Large intestine (tissue), 3 donors: ENCODE measurements around the gene SURF6. TPM values are rescaled to one million over a fixed set of nuclear protein-coding genes. Genes with fewer than 3 reads are reported as not detected.
A peak's percentile ranks its signal among the peaks of the same experiment; 100 is the strongest.
"Not testable (repeated sequence)": the region's sequence is repeated elsewhere in the genome, so short reads cannot be mapped to it uniquely, and the experiment has no call there.

Experiments used
- DNase-seq, 2 donors: peaks; one replicate each; pipeline versions ENCODE4 v3.0.0 to v3.0.0-alpha.2; 2013
- H3K27ac ChIP-seq: one replicate; pipeline ENCODE4 v1.5.1; 2013; ENCODE audit warnings: low read length
- H3K27me3 ChIP-seq: 2 replicates; pipeline ENCODE4 v1.6.1; 2013; ENCODE audit warnings: low read length; ENCODE audit not compliant: control insufficient read depth, insufficient read depth
- H3K36me3 ChIP-seq: 2 replicates; pipeline ENCODE4 v1.6.1; 2013; ENCODE audit warnings: low read length; ENCODE audit not compliant: control insufficient read depth, insufficient read depth
- H3K4me1 ChIP-seq: one replicate; pipeline ENCODE4 v1.6.1; 2013; ENCODE audit warnings: low read length; ENCODE audit not compliant: control insufficient read depth, insufficient read depth
- H3K4me3 ChIP-seq: one replicate; pipeline ENCODE4 v1.5.1; 2013; ENCODE audit warnings: low read length
- H3K9me3 ChIP-seq: one replicate; pipeline ENCODE4 v1.6.1; 2013; ENCODE audit warnings: mild to moderate bottlenecking, low read depth, low read length, moderate library complexity; ENCODE audit not compliant: control insufficient read depth
- WGBS: methylation state at CpG from one replicate; pipeline ENCODE4 v1.1.5; 2013; ENCODE audit warnings: low lambda C conversion rate; ENCODE audit not compliant: insufficient coverage; 5-methylcytosine and 5-hydroxymethylcytosine counted together
- polyA plus RNA-seq: library from polyadenylated mRNA; unstranded; fragments of 120-200 nt; gene quantifications from one replicate; pipeline ENCODE4 v1.2.1, GENCODE V29; 2013

The SURF6 gene
- polyA plus RNA-seq, 1 donor = 41.8 TPM

- WGBS = no CpG with 5 or more reads among the region's 2 CpGs
- Histone ChIP-seq H3K27ac (no peak overlapping the region), H3K9me3 (peaks cover 15% of the 10 kb centered on the region), H3K27me3 (no peaks in the 10 kb centered on the region), H3K4me3 (no peak overlapping the region), H3K36me3 (no peaks in the 10 kb centered on the region), H3K4me1 (no peaks in the 10 kb centered on the region)
- DNase-seq = no peak
These were observed 45.2 kb downstream of the SURF6 start for GRCh38 chr9:133290751-133291302.

GRCh38 chr9:133286523-133286922 is 49.5 kb downstream of the SURF6 start:
- no peak overlapping the region for H3K4me3 ChIP-seq
- no peak overlapping the region for H3K27ac ChIP-seq
- DNase-seq = no peak
- WGBS = no CpG with 5 or more reads among the region's 2 CpGs
- peaks cover 7% of the 10 kb centered on the region for H3K4me1 ChIP-seq
- peaks cover 15% of the 10 kb centered on the region for H3K9me3 ChIP-seq
- no peaks in the 10 kb centered on the region for H3K36me3 ChIP-seq
- no peaks in the 10 kb centered on the region for H3K27me3 ChIP-seq

GRCh38 chr9:133285252-133285775 is 50.7 kb downstream of the SURF6 start:
- Histone ChIP-seq H3K27me3 (no peaks in the 10 kb centered on the region), H3K36me3 (no peaks in the 10 kb centered on the region), H3K9me3 (peaks cover 8% of the 10 kb centered on the region), H3K27ac (no peak overlapping the region), H3K4me1 (peaks cover 17% of the 10 kb centered on the region), H3K4me3 (no peak overlapping the region)
- DNase-seq = no peak
- 90% methylated on average over 2 of the region's 6 CpGs for WGBS

- H3K4me3 ChIP-seq = no peak overlapping the region
- no CpG with 5 or more reads among the region's 8 CpGs for WGBS
- peaks cover 23% of the 10 kb centered on the region for H3K4me1 ChIP-seq
- DNase-seq = no peak
- no peaks in the 10 kb centered on the region for H3K36me3 ChIP-seq
- no peak overlapping the region for H3K27ac ChIP-seq
- H3K27me3 ChIP-seq = no peaks in the 10 kb centered on the region
- peaks cover 6% of the 10 kb centered on the region for H3K9me3 ChIP-seq
These were observed 51.6 kb downstream of the SURF6 start for GRCh38 chr9:133284362-133284761.

- H3K4me3 ChIP-seq, H3K36me3 ChIP-seq, H3K27me3 ChIP-seq, DNase-seq, H3K9me3 ChIP-seq, H3K27ac ChIP-seq: not testable (repeated sequence)
- no CpG with 5 or more reads among the region's 16 CpGs for WGBS
- peaks cover 23% of the 10 kb centered on the region for H3K4me1 ChIP-seq
These were observed 52.5 kb downstream of the SURF6 start for GRCh38 chr9:133283255-133284032.

GRCh38 chr9:133282464-133283238 is 53.3 kb downstream of the SURF6 start:
- WGBS = 100% methylated on average over 1 of the region's 7 CpGs
- Histone ChIP-seq H3K9me3 (no peaks in the 10 kb centered on the region), H3K27ac (no peak overlapping the region), H3K36me3 (no peaks in the 10 kb centered on the region), H3K4me1 (peaks cover 23% of the 10 kb centered on the region), H3K4me3 (no peak overlapping the region), H3K27me3 (no peaks in the 10 kb centered on the region)
- no peak for DNase-seq

GRCh38 chr9:133280392-133280791 is 55.6 kb downstream of the SURF6 start:
- Histone ChIP-seq H3K27ac (no peak overlapping the region), H3K27me3 (peaks cover 5% of the 10 kb centered on the region), H3K36me3 (no peaks in the 10 kb centered on the region), H3K9me3 (no peaks in the 10 kb centered on the region), H3K4me1 (peaks cover 23% of the 10 kb centered on the region), H3K4me3 (no peak overlapping the region)
- WGBS = 41% methylated on average over 2 of the region's 5 CpGs
- DNase-seq = peak in 1 of 2 donors; percentile 56

Other genes with a start within 250 kb of the SURF6 start
- 43.8 TPM for gene RALGDS, start 214.9 kb downstream of the SURF6 start, polyA plus RNA-seq
- 8.7 TPM for gene GBGT1, start 172.3 kb downstream of the SURF6 start, polyA plus RNA-seq
- not detected for gene OBP2B, start 126.9 kb downstream of the SURF6 start, polyA plus RNA-seq
- gene ABO, start 61.0 kb downstream of the SURF6 start, polyA plus RNA-seq = 19.6 TPM
- gene MED22, start 11.9 kb upstream of the SURF6 start, polyA plus RNA-seq = 20.2 TPM
- 2,688 TPM for gene RPL7A, start 12.0 kb upstream of the SURF6 start, polyA plus RNA-seq
- 32.5 TPM for gene SURF1, start 20.3 kb upstream of the SURF6 start, polyA plus RNA-seq
- 16.3 TPM for gene SURF2, start 20.4 kb upstream of the SURF6 start, polyA plus RNA-seq
- 232 TPM for gene SURF4, start 39.9 kb upstream of the SURF6 start, polyA plus RNA-seq
- gene STKLD1, start 40.2 kb upstream of the SURF6 start, polyA plus RNA-seq = 2.4 TPM
- gene REXO4, start 81.8 kb upstream of the SURF6 start, polyA plus RNA-seq = 23.6 TPM
- 10.4 TPM for gene ADAMTS13, start 86.2 kb upstream of the SURF6 start, polyA plus RNA-seq
- gene CACFD1, start 123.8 kb upstream of the SURF6 start, polyA plus RNA-seq = 27.3 TPM
- gene SLC2A6, start 142.9 kb upstream of the SURF6 start, polyA plus RNA-seq = 1.7 TPM
- 0.13 TPM for gene MYMK, start 188.8 kb upstream of the SURF6 start, polyA plus RNA-seq
- gene ADAMTSL2, start 198.5 kb upstream of the SURF6 start, polyA plus RNA-seq = 0.69 TPM